ENCODE data around the gene TMEM253.

Gene TMEM253

GRCh38 chr14:21099596-21099985 lies 1.3 kb upstream of the TMEM253 start:
- no peak for DNase-seq (ENCODE audit: low read depth)
- no peak overlapping the region for H3K4me3 ChIP-seq (ENCODE audit: low read depth, low read length)
- no peak for TF ChIP-seq CTCF (conservative IDR thresholded peaks at IDR 0.05; ENCODE audit: low read depth, low read length)

GRCh38 chr14:21101802-21102413 lies 1.0 kb downstream of the TMEM253 start:
- no peak for TF ChIP-seq CTCF (conservative IDR thresholded peaks at IDR 0.05; ENCODE audit: low read depth, low read length)
- no peak for DNase-seq (ENCODE audit: low read depth)
- H3K4me3 ChIP-seq (ENCODE audit: low read depth, low read length), result no peak overlapping the region

- no peak for DNase-seq (ENCODE audit: low read depth)
- TF ChIP-seq CTCF (conservative IDR thresholded peaks at IDR 0.05; ENCODE audit: low read depth, low read length), result no peak
- peak overlapping the region; percentile 85 for H3K4me3 ChIP-seq (ENCODE audit: low read depth, low read length)
Measured at GRCh38 chr14:21102521-21103410, 1.9 kb downstream of the TMEM253 start.

- no peak for TF ChIP-seq CTCF (conservative IDR thresholded peaks at IDR 0.05; ENCODE audit: low read depth, low read length)
- DNase-seq (ENCODE audit: low read depth), result no peak
- H3K4me3 ChIP-seq (ENCODE audit: low read depth, low read length), result peak overlapping the region; percentile 85
Measured at GRCh38 chr14:21103411-21103709, 2.5 kb downstream of the TMEM253 start.

GRCh38 chr14:21103710-21104447 lies 3.0 kb downstream of the TMEM253 start:
- TF ChIP-seq CTCF (conservative IDR thresholded peaks at IDR 0.05; ENCODE audit: low read depth, low read length), result peak; percentile 82

GRCh38 chr14:21104448-21105060 lies 3.7 kb downstream of the TMEM253 start:
- DNase-seq (ENCODE audit: low read depth), result peak; percentile 89
- TF ChIP-seq CTCF (conservative IDR thresholded peaks at IDR 0.05; ENCODE audit: low read depth, low read length), result peak; percentile 99
- peak overlapping the region; percentile 85 for H3K4me3 ChIP-seq (ENCODE audit: low read depth, low read length)

More at GRCh38 chr14:21103710-21104447, 3.0 kb downstream of the TMEM253 start:
- H3K4me3 ChIP-seq (ENCODE audit: low read depth, low read length), result peak overlapping the region; percentile 85
- DNase-seq (ENCODE audit: low read depth), result peak; percentile 98

Data from choroid plexus epithelial cell (primary cell).